ENCODE measurements around the gene ZNF266.

GRCh38 chr19:9474975-9475374 lies 39.6 kb upstream of the ZNF266 start:
- TF ChIP-seq TCF12 (IDR thresholded peaks at IDR 0.05; ENCODE audit: low read depth, low read length) (no peak), MYC (IDR thresholded peaks at IDR 0.05; ENCODE audit: insufficient read depth, insufficient read length, insufficient replicate concordance, low read length, severe bottlenecking) (no peak), RBBP5 (conservative IDR thresholded peaks at IDR 0.05) (no peak), RB1 (IDR thresholded peaks at IDR 0.05; ENCODE audit: borderline replicate concordance) (no peak)

Data from GM12878 (cell line).